ENCODE data around the gene PRKAG1.
A peak's percentile ranks its signal among the peaks of the same experiment; 100 is the strongest.

The PRKAG1 gene

DNA sequence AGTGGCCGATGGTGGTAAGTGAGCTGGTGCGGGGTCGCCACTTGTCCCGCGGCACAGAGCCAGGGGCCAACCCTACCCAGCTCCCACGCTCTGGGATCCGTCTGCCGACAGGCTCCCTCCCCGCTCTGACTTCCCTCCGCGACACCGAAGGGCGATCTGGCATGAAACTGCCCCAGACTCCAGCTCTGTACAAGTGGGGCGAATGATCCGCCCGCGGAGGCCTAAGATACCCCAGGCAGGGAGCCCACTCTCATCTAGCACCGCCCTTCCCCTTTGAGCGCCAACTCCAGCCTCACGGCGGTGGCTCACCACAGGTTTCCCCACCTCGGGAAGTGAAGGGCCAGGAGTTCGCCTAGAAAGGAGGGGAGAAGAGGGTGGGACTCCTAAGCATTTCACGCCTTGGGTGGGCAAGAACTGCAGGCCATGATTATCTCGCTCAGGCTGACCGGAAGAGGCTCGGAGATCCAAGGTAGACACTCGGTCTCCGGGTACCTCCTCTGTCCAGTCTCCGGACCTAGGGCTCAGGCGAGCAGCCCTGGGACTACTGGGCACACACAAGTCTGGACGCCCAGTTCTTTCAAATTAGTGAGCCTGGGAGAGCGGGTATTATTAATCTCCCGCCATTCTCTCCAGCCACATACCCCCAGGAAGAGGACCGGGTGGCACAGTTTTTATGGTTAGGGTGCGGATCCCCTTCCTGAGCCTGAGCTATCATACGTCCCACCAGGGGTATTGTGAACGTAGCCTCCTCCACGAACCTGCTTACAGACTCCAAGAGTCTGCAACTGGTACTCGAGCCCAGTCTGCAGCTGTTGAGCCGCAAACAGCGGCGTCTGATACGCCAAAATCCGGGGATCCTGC is 39.6 kb downstream of the PRKAG1 start:
- H3F3A ChIP-seq (ENCODE audit: insufficient read depth, low read length): no peaks in the 10 kb centered on the region
- H2AFZ ChIP-seq (ENCODE audit: low read length): peak overlapping the region; percentile 46; the same call in 1 of the 2 replicates
- no peaks in the 10 kb centered on the region for H4K20me1 ChIP-seq (ENCODE audit: insufficient read depth, low read length)
- H3K4me1 ChIP-seq (ENCODE audit: low read length): peaks cover 41% of the 10 kb centered on the region
- TF ChIP-seq EZH2 (optimal IDR thresholded peaks at IDR 0.05; ENCODE audit: low read depth, low read length): peak; percentile 57
- TF ChIP-seq, protein P1, sequence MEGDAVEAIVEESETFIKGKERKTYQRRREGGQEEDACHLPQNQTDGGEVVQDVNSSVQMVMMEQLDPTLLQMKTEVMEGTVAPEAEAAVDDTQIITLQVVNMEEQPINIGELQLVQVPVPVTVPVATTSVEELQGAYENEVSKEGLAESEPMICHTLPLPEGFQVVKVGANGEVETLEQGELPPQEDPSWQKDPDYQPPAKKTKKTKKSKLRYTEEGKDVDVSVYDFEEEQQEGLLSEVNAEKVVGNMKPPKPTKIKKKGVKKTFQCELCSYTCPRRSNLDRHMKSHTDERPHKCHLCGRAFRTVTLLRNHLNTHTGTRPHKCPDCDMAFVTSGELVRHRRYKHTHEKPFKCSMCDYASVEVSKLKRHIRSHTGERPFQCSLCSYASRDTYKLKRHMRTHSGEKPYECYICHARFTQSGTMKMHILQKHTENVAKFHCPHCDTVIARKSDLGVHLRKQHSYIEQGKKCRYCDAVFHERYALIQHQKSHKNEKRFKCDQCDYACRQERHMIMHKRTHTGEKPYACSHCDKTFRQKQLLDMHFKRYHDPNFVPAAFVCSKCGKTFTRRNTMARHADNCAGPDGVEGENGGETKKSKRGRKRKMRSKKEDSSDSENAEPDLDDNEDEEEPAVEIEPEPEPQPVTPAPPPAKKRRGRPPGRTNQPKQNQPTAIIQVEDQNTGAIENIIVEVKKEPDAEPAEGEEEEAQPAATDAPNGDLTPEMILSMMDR (IDR thresholded peaks at IDR 0.05; ENCODE audit: low read length): no peak
- TF ChIP-seq EZH2phosphoT487 (IDR thresholded peaks at IDR 0.05; ENCODE audit: low read length): no peak
- H3K9me2 ChIP-seq (replicated peaks; ENCODE audit: insufficient read depth, low read length): no peaks in the 10 kb centered on the region
- DNase-seq: no peak
- H3K27ac ChIP-seq (ENCODE audit: low read length): no peak overlapping the region
- no peaks in the 10 kb centered on the region for H3K79me2 ChIP-seq (ENCODE audit: low read length)
- H3K36me3 ChIP-seq (replicated peaks; ENCODE audit: insufficient read depth, low read length): no peaks in the 10 kb centered on the region
- no peaks in the 10 kb centered on the region for H3K9me3 ChIP-seq (replicated peaks; ENCODE audit: insufficient read depth, low read length)
- H3K9ac ChIP-seq (ENCODE audit: low read length): no peak overlapping the region
- peak overlapping the region; percentile 89 for H3K4me2 ChIP-seq (ENCODE audit: low read depth, low read length)
- H3K27me3 ChIP-seq (replicated peaks; ENCODE audit: insufficient read depth, low read length): peaks cover 93% of the 10 kb centered on the region
- peak overlapping the region; percentile 52 for H3K4me3 ChIP-seq (ENCODE audit: low read length)

DNA sequence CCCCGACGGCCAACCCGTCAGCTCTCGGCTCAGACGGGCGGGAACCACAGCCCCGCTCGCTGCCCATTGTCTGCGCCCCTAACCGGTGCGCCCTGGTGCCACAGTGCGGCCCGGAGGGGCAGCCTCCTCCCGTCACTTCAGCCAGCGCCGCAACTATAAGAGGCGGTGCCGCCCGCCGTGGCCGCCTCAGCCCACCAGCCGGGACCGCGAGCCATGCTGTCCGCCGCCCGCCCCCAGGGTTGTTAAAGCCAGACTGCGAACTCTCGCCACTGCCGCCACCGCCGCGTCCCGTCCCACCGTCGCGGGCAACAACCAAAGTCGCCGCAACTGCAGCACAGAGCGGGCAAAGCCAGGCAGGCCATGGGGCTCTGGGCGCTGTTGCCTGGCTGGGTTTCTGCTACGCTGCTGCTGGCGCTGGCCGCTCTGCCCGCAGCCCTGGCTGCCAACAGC is 40.3 kb downstream of the PRKAG1 start, which contains the start of gene WNT1:
WNT1 (plus strand) TSS at position 32 of the 450 bp plus-strand sequence; CDS start at position 361, 329 bp downstream.
- peak within 1 kb of the TSS; percentile 46; the same call in 1 of the 2 replicates for H2AFZ ChIP-seq (ENCODE audit: low read length)

DNA sequence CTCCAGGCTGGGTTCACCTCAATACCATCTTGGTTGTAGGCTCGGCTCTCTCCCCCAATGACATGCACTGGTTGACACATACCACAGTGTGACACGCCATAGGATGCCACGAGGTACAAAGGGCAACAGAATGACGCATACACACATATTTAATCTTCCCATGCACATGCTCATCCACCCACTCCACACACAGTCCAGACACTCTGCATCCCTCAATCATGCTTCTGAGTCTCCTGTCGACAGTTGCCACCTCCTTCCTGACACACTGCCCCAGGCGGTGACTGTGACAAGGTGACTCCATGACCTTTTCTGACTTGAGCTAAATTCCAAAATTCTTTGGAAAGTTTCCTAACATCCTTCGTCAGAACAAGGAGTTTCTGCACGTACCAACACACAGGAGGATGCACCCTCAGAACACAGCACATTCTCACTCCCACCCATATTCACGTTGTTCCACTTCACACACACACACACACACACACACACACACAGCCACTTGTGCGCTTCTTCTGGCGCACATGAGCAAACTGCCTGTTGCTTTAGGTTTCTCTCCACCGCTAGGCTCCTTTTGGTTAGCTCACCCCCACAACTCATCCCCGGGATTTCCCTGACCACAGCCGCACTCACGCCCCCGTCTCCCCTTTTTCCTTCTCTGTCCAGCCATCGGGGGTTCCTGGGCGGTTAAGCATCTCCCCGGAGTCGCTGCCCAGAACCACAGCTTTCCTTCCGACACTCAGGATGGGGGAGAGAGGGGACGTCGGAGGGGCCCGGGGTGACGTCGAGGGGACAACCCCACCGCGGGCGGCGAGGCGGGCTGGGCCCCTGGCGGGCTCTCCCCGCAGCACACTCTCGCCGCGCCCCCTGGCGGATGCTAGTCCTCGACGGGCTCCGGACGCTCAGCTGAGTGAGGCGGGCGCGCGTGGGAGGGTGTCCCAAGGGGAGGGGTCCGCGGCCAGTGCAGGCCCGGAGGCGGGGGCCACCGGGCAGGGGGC is 41.0 kb downstream of the PRKAG1 start:
- Histone ChIP-seq H3K36me3 (replicated peaks; ENCODE audit: insufficient read depth, low read length) (no peaks in the 10 kb centered on the region), H3K79me2 (ENCODE audit: low read length) (no peaks in the 10 kb centered on the region), H3K4me2 (ENCODE audit: low read depth, low read length) (peak overlapping the region; percentile 89), H3K9me3 (replicated peaks; ENCODE audit: insufficient read depth, low read length) (no peaks in the 10 kb centered on the region), H2AFZ (ENCODE audit: low read length) (peak overlapping the region; percentile 46; the same call in 1 of the 2 replicates), H3K27ac (ENCODE audit: low read length) (no peak overlapping the region), H3K27me3 (replicated peaks; ENCODE audit: insufficient read depth, low read length) (peaks cover 95% of the 10 kb centered on the region), H3K9me2 (replicated peaks; ENCODE audit: insufficient read depth, low read length) (no peaks in the 10 kb centered on the region), H4K20me1 (ENCODE audit: insufficient read depth, low read length) (no peaks in the 10 kb centered on the region), H3K9ac (ENCODE audit: low read length) (no peak overlapping the region), H3K4me1 (ENCODE audit: low read length) (peaks cover 41% of the 10 kb centered on the region), H3K4me3 (ENCODE audit: low read length) (no peak overlapping the region; the same call in none of the 2 replicates), H3F3A (ENCODE audit: insufficient read depth, low read length) (no peaks in the 10 kb centered on the region)
- DNase-seq: peak; percentile 65
- TF ChIP-seq, protein P1 (IDR thresholded peaks at IDR 0.05; ENCODE audit: low read length): peak; percentile 83
- TF ChIP-seq EZH2phosphoT487 (IDR thresholded peaks at IDR 0.05; ENCODE audit: low read length): no peak

More for the DNA sequence above, 40.3 kb downstream of the PRKAG1 start, which contains the start of gene WNT1:
- H4K20me1 ChIP-seq (ENCODE audit: insufficient read depth, low read length): no peaks in the 10 kb centered on the region
- H3K27me3 ChIP-seq (replicated peaks; ENCODE audit: insufficient read depth, low read length): peaks cover 93% of the 10 kb centered on the region
- H3K4me3 ChIP-seq (ENCODE audit: low read length): peak within 1 kb of the TSS; percentile 52
- peaks cover 41% of the 10 kb centered on the region for H3K4me1 ChIP-seq (ENCODE audit: low read length)
- H3K9ac ChIP-seq (ENCODE audit: low read length): no peak within 1 kb of the TSS
- no peaks in the 10 kb centered on the region for H3K9me3 ChIP-seq (replicated peaks; ENCODE audit: insufficient read depth, low read length)
- no peaks in the 10 kb centered on the region for H3K36me3 ChIP-seq (replicated peaks; ENCODE audit: insufficient read depth, low read length)
- TF ChIP-seq, protein P1 (IDR thresholded peaks at IDR 0.05; ENCODE audit: low read length): no peak; the same call in 1 of the 2 replicates
- TF ChIP-seq EZH2phosphoT487 (IDR thresholded peaks at IDR 0.05; ENCODE audit: low read length): no peak
- TF ChIP-seq EZH2 (optimal IDR thresholded peaks at IDR 0.05; ENCODE audit: low read depth, low read length): no peak
- no peaks in the 10 kb centered on the region for H3F3A ChIP-seq (ENCODE audit: insufficient read depth, low read length)
- peak within 1 kb of the TSS; percentile 89 for H3K4me2 ChIP-seq (ENCODE audit: low read depth, low read length)
- H3K9me2 ChIP-seq (replicated peaks; ENCODE audit: insufficient read depth, low read length): no peaks in the 10 kb centered on the region
- no peaks in the 10 kb centered on the region for H3K79me2 ChIP-seq (ENCODE audit: low read length)
- no peak for DNase-seq
- no peak within 1 kb of the TSS for H3K27ac ChIP-seq (ENCODE audit: low read length)
